K562 (cell line): Measurements from ENCODE around the gene PTGER4. TPM values are rescaled to one million over a fixed set of nuclear protein-coding genes. Genes with fewer than 3 reads are reported as not detected.

Experiments used
- ATAC-seq: fragments of 200-7000 bp; cut with Tn5 transposase; 3 replicates; pipeline ENCODE4 v1.9.1; 2020; ENCODE audit warnings: moderate library complexity
- BruUV-seq: library from RNA; stranded (reverse); fragments of 400-500 nt; replicated peaks from 2 replicates; lab custom pipeline; 2021; lab: Mats Ljungman, UMichigan
- CTCF ChIA-PET: fragments of 300-600 bp; formaldehyde crosslinking; extraction: SDS; loops from one replicate; lab custom pipeline; 2021; ENCODE audit warnings: low intra/inter-chr PET ratio; lab: Yijun Ruan, JAX
- POLR2A ChIA-PET: fragments of 300-600, 350-650 bp; sonication (Branson Sonifier 250); formaldehyde crosslinking; extraction: SDS; loops from one replicate; lab custom pipeline; 2021; ENCODE audit warnings: antibody characterized with exemption, inconsistent platforms; lab: Yijun Ruan, JAX
- DNase-seq, 4 experiments: peaks; one replicate each; pipeline versions ENCODE4 v3.0.0 to v3.0.0-alpha.2; 2011 to 2018; ENCODE audit warnings: low spot score in 3 of 4, mixed read lengths in 3 of 4; ENCODE audit errors: extremely low read depth in 1 of 4
- FAIRE-seq: peaks from 2 replicates; lab custom pipeline; 2011; peaks lifted over from hg19 to GRCh38; lab: Jason Lieb, UNC
- H2AFZ ChIP-seq: 2 replicates; pipeline ENCODE4 v1.6.0; 2011; ENCODE audit warnings: low read depth, low read length, control low read depth, inconsistent platforms
- H3K27ac ChIP-seq: fragments of 200-600 bp; 3 replicates; pipeline ENCODE4 v1.8.0; 2011; ENCODE audit warnings: low read depth, mild to moderate bottlenecking, control low read depth, inconsistent platforms, low read length, moderate library complexity, mixed read lengths; ENCODE audit errors: extremely low read depth
- H3K27me3 ChIP-seq, 2 experiments: fragments of 300-600 bp in 1 of 2; 2 replicates in 1 of 2; 3 replicates in 1 of 2; pipeline versions ENCODE4 v1.6.0 to v1.8.0; 2011; ENCODE audit warnings: inconsistent platforms in 2 of 2, low read length in 2 of 2, mild to moderate bottlenecking in 1 of 2, mixed read lengths in 1 of 2, moderate library complexity in 1 of 2; ENCODE audit not compliant: control insufficient read depth in 2 of 2, insufficient read depth in 2 of 2
- H3K36me3 ChIP-seq: fragments of 300-600 bp; 3 replicates; pipeline ENCODE4 v1.8.0; 2011; ENCODE audit warnings: mild to moderate bottlenecking, low read length, inconsistent platforms; ENCODE audit not compliant: control insufficient read depth, insufficient read depth
- H3K4me1 ChIP-seq, 2 experiments: fragments of 200-600 bp in 1 of 2; replicated peaks in 1 of 2; 2 replicates in 1 of 2; 3 replicates in 1 of 2; pipeline versions ENCODE4 v1.5.1 to v1.8.0; 2011; ENCODE audit warnings: inconsistent platforms in 2 of 2, low read length in 2 of 2, mild to moderate bottlenecking in 1 of 2, mixed read lengths in 1 of 2, moderate library complexity in 1 of 2; ENCODE audit not compliant: control insufficient read depth in 2 of 2, insufficient read depth in 2 of 2
- H3K4me2 ChIP-seq: 2 replicates; pipeline ENCODE4 v1.6.1; 2011; ENCODE audit warnings: low read length, control low read depth, inconsistent platforms, mixed read lengths; ENCODE audit not compliant: insufficient read depth
- H3K4me3 ChIP-seq: fragments of 200-600 bp; sonication (generic), shearing (Covaris generic); 2 replicates; pipeline ENCODE4 v1.5.1; 2016; ENCODE audit warnings: control low read depth, inconsistent platforms
- H3K79me2 ChIP-seq: fragments of 200-600 bp; 3 replicates; pipeline ENCODE4 v1.8.0; 2011; ENCODE audit warnings: low read length, inconsistent platforms; ENCODE audit not compliant: control insufficient read depth, insufficient read depth
- H3K9ac ChIP-seq, 2 experiments: 2 replicates each; pipeline versions ENCODE4 v1.6.0 to v1.6.1; 2011; ENCODE audit warnings: low read depth in 2 of 2, low read length in 2 of 2, control low read depth in 1 of 2, inconsistent platforms in 1 of 2, mild to moderate bottlenecking in 1 of 2, mixed read lengths in 1 of 2; ENCODE audit not compliant: insufficient read depth in 1 of 2
- H3K9me1 ChIP-seq: one replicate; pipeline ENCODE4 v1.6.0; 2011; ENCODE audit warnings: inconsistent platforms, mild to moderate bottlenecking, low read length, moderate library complexity; ENCODE audit not compliant: control insufficient read depth, insufficient read depth
- H3K9me3 ChIP-seq: replicated peaks from 2 replicates; pipeline ENCODE4 v1.5.1; 2011; ENCODE audit warnings: low read depth, low read length, inconsistent platforms; ENCODE audit not compliant: control insufficient read depth, insufficient read depth
- H4K20me1 ChIP-seq: replicated peaks from 2 replicates; pipeline ENCODE4 v1.6.1; 2011; ENCODE audit warnings: low read length, inconsistent platforms, mixed read lengths; ENCODE audit not compliant: control insufficient read depth, insufficient read depth
- CTBP1 ChIP-seq: fragments of 450-650 bp; IDR thresholded peaks from 2 replicates; pipeline ENCODE4 v1.6.1; 2016; ENCODE audit warnings: borderline replicate concordance
- FOXP4 ChIP-seq: sonication (generic); formaldehyde crosslinking; IDR thresholded peaks from 2 replicates; pipeline ENCODE4 v1.8.0; 2022; ENCODE audit warnings: mild to moderate bottlenecking, missing genetic modification reagents, borderline replicate concordance
- HLTF ChIP-seq: fragments of 450-650 bp; IDR thresholded peaks from 2 replicates; pipeline ENCODE4 v1.6.1; 2016
- HSF4 ChIP-seq: fragments of 250-450 bp; sonication (Bioruptor Pico); IDR thresholded peaks from 2 replicates; pipeline ENCODE4 v2.1.2; 2022; ENCODE audit warnings: mild to moderate bottlenecking, moderate library complexity, borderline replicate concordance
- IRF2 ChIP-seq: sonication (generic); formaldehyde crosslinking; IDR thresholded peaks from 2 replicates; pipeline ENCODE4 v1.8.1; 2022; ENCODE audit warnings: mild to moderate bottlenecking, missing genetic modification reagents
- KDM2B ChIP-seq: fragments of 250-450 bp; sonication (Bioruptor Pico); IDR thresholded peaks from 2 replicates; pipeline ENCODE4 v1.8.0; 2021; ENCODE audit warnings: mild to moderate bottlenecking, moderate library complexity
- MBD1 ChIP-seq: fragments of 250-450 bp; sonication (Bioruptor Pico); IDR thresholded peaks from 2 replicates; pipeline ENCODE4 v1.8.0; 2022; ENCODE audit warnings: inconsistent platforms
- MLX ChIP-seq, 2 experiments: fragments of 450-650 bp in 1 of 2; sonication (generic) in 1 of 2; formaldehyde crosslinking; conservative IDR thresholded peaks; 2 replicates each; pipeline versions ENCODE4 v1.4.0 to v1.8.1; 2020 to 2022; ENCODE audit warnings: mild to moderate bottlenecking in 1 of 2, missing genetic modification reagents in 1 of 2
- NCOA4 ChIP-seq: fragments of 450-650 bp; IDR thresholded peaks from 2 replicates; pipeline ENCODE4 v1.6.1; 2018; ENCODE audit warnings: mild to moderate bottlenecking; ENCODE audit not compliant: partially characterized antibody
- NFATC3 ChIP-seq: fragments of 450-650 bp; IDR thresholded peaks from 2 replicates; pipeline ENCODE4 v1.6.1; 2017; ENCODE audit warnings: mild to moderate bottlenecking
- POU5F1 ChIP-seq: fragments of 150-350 bp; IDR thresholded peaks from 2 replicates; pipeline ENCODE4 v1.6.1; 2014; ENCODE audit warnings: borderline replicate concordance, low read length, low read depth, mild to moderate bottlenecking; ENCODE audit not compliant: partially characterized antibody
- RB1 ChIP-seq: fragments of 450-650 bp; IDR thresholded peaks from 2 replicates; pipeline ENCODE4 v1.6.1; 2017; ENCODE audit warnings: low read depth, mild to moderate bottlenecking
- RBM17 ChIP-seq: fragments of 200-400 bp; formaldehyde crosslinking; IDR thresholded peaks from 2 replicates; pipeline ENCODE4 v1.6.1; 2017; ENCODE audit warnings: low read depth, mild to moderate bottlenecking, low read length, borderline replicate concordance
- TSC22D4 ChIP-seq: fragments of 450-650 bp; IDR thresholded peaks from 2 replicates; pipeline ENCODE4 v1.6.1; 2016; ENCODE audit warnings: missing genetic modification characterization, missing biosample characterization, control low read depth
- ZNF124 ChIP-seq: sonication (generic); formaldehyde crosslinking; IDR thresholded peaks from 2 replicates; pipeline ENCODE4 v1.8.1; 2022; ENCODE audit warnings: missing genetic modification reagents
- ZNF274 ChIP-seq: IDR thresholded peaks from 2 replicates; pipeline ENCODE4 v1.6.1; 2011; ENCODE audit warnings: low read depth, mild to moderate bottlenecking, low read length, moderate library complexity, borderline replicate concordance
- ZNF696 ChIP-seq: fragments of 250-450 bp; sonication (Bioruptor Pico); conservative IDR thresholded peaks from 2 replicates; pipeline ENCODE4 v1.4.0; 2020; ENCODE audit warnings: mild to moderate bottlenecking, moderate library complexity
- ZZZ3 ChIP-seq: fragments of 450-650 bp; IDR thresholded peaks from 2 replicates; pipeline ENCODE4 v1.6.1; 2016; ENCODE audit warnings: antibody characterized with exemption, mild to moderate bottlenecking, moderate library complexity
- WGBS: fragments of 100-300 bp; shearing (Covaris generic); methylation state at CpG from one replicate; pipeline ENCODE4 v1.1.6; 2016; ENCODE audit warnings: low coverage, mixed read lengths; ENCODE audit not compliant: insufficient coverage; ENCODE audit errors: missing lambda C conversion rate; 5-methylcytosine and 5-hydroxymethylcytosine counted together
- in situ Hi-C: fragments of 300-500 bp; cut with MboI; formaldehyde crosslinking; loops from 4 replicates; pipeline ENCODE4 v1.15.0; 2018; ENCODE audit warnings: inconsistent platforms, mixed read lengths
- intact Hi-C: fragments of 100-400 bp; cut with micrococcal nuclease; formaldehyde crosslinking; loops from 2 replicates; pipeline ENCODE4 v1.14.2; 2022
- polyA plus RNA-seq, 8 experiments: library from polyadenylated mRNA; depleted of rRNA in 4 of 8; stranded (reverse) in 5 of 8; unstranded in 3 of 8; fragments of >200 nt; fragmentation: Nextera tagmentation in 2 of 8; fragmentation: Illumina TruSeq in 1 of 8; extraction: Ambion mirVana in 2 of 8; extraction: Trizol in 1 of 8; gene quantifications; 2 replicates each; pipeline versions ENCODE4 v1.2.1 to v1.2.3, GENCODE V29; 2011 to 2014; ENCODE audit warnings: inconsistent platforms in 1 of 8, missing spikeins in 1 of 8
- total RNA-seq, 7 experiments: library from RNA; depleted of rRNA in 6 of 7; stranded (reverse); fragments of >200 nt in 6 of 7; fragmentation: Illumina TruSeq in 2 of 7; extraction: Trizol in 2 of 7; gene quantifications; 2 replicates each; pipeline versions ENCODE4 v1.2.1 to v1.2.3, GENCODE V29; 2011 to 2021; ENCODE audit warnings: low replicate concordance in 1 of 7

The PTGER4 gene
- total and polyA plus RNA-seq, 9 of the 15 experiments (the other 6 are each of a cell fraction or from before 2014, with no cell fraction given), result 0.31 TPM; not detected in 8

GRCh38 chr5:40687321-40687720 is 7.6 kb downstream of the PTGER4 start:
- H3K9me1 ChIP-seq, result no peaks in the 10 kb centered on the region
- H3K36me3 ChIP-seq, result no peaks in the 10 kb centered on the region
- POLR2A ChIA-PET, result no interaction called here
- H3K9me3 ChIP-seq, result no peaks in the 10 kb centered on the region
- ATAC-seq (no peak), FAIRE-seq (no peak), DNase-seq (no peak)
- no peaks in the 10 kb centered on the region for H3K79me2 ChIP-seq
- H3K27ac ChIP-seq, result no peak overlapping the region
- no peak for TF ChIP-seq TSC22D4
- no peak for TF ChIP-seq CTBP1
- TF ChIP-seq ZNF124 (CRISPR knock-in tag), result no peak
- no peak for TF ChIP-seq POU5F1
- TF ChIP-seq MLX (CRISPR knock-in tag; conservative IDR thresholded peaks at IDR 0.05), result no peak
- no peak for TF ChIP-seq ZNF274
- no peak for TF ChIP-seq IRF2 (CRISPR knock-in tag)
- no peak for TF ChIP-seq MBD1 (CRISPR knock-in tag)
- no peak for TF ChIP-seq NFATC3
- TF ChIP-seq FOXP4 (CRISPR knock-in tag), result no peak
- no peak for TF ChIP-seq ZZZ3
- TF ChIP-seq ZNF696 (CRISPR knock-in tag), result no peak
- no peak for TF ChIP-seq NCOA4
- no peak for TF ChIP-seq KDM2B (CRISPR knock-in tag)
- TF ChIP-seq HLTF, result no peak
- no peak for TF ChIP-seq HSF4 (CRISPR knock-in tag)
- TF ChIP-seq RB1, result no peak
- TF ChIP-seq RBM17, result no peak
- WGBS, result under 1% methylated on average over 7 of the region's 7 CpGs
- no peak overlapping the region for H2AFZ ChIP-seq
- in situ Hi-C loops (loop anchor here (25.0 kb wide), 1 partner anchor 750 kb away; no protein-coding TSS in a partner anchor), intact Hi-C loops (loop anchor here (5.0 to 10.0 kb wide), 2 partner anchors 243 to 1085 kb away; no protein-coding TSS in a partner anchor)
- BruUV-seq, result no TSS peak
- no peaks in the 10 kb centered on the region for H3K4me1 ChIP-seq
- H3K27me3 ChIP-seq, result no peaks in the 10 kb centered on the region
- no peak overlapping the region for H3K4me3 ChIP-seq
- CTCF ChIA-PET, result interaction anchor here (0.9 to 2.3 kb wide), 4 partner anchors 48 to 1108 kb away, joined by 3 to 17 read pairs (median 10); no protein-coding TSS in a partner anchor
- H3K9ac ChIP-seq, result no peak overlapping the region
- H3K4me2 ChIP-seq, result no peak overlapping the region
- no peaks in the 10 kb centered on the region for H4K20me1 ChIP-seq
